Testis (tissue), 3 donors: ENCODE data around the gene ZNF416. TPM values are rescaled to one million over a fixed set of nuclear protein-coding genes. Genes with fewer than 3 reads are reported as not detected.

ENCODE experiments used
- DNase-seq: peaks from one replicate; pipeline ENCODE4 v3.0.0-alpha.2; 2019
- H3K27ac ChIP-seq, 2 donors: fragments of 200-600 bp; sonication (generic); one replicate each; pipeline ENCODE4 v1.5.1; 2019
- H3K27me3 ChIP-seq: fragments of 200-600 bp; sonication (generic); one replicate; pipeline ENCODE4 v1.5.1; 2019
- H3K36me3 ChIP-seq: fragments of 200-600 bp; sonication (generic); one replicate; pipeline ENCODE4 v1.5.1; 2017; ENCODE audit warnings: low read depth; ENCODE audit errors: missing control alignments
- H3K4me1 ChIP-seq: fragments of 200-600 bp; sonication (generic); one replicate; pipeline ENCODE4 v1.5.1; 2019
- H3K4me3 ChIP-seq, 2 donors: fragments of 200-600 bp; sonication (generic); one replicate each; pipeline ENCODE4 v1.5.1; 2017 to 2019
- H3K9me3 ChIP-seq: fragments of 200-600 bp; sonication (generic); one replicate; pipeline ENCODE4 v1.5.1; 2017
- CTCF ChIP-seq, 3 experiments: fragments of 450-650 bp in 2 of 3; fragments of 200-600 bp in 1 of 3; sonication (generic) in 1 of 3; IDR thresholded peaks; one replicate each; pipeline ENCODE4 v1.5.1; 2016 to 2019; ENCODE audit warnings: antibody characterized with exemption in 3 of 3, mild to moderate bottlenecking in 2 of 3, moderate library complexity in 1 of 3
- POLR2A ChIP-seq: fragments of 450-650 bp; IDR thresholded peaks from one replicate; pipeline ENCODE4 v1.6.1; 2017; ENCODE audit warnings: antibody characterized with exemption, mild to moderate bottlenecking, moderate library complexity
- WGBS, 2 donors: methylation state at CpG; one replicate each; pipeline ENCODE4 v1.1.5; 2018; 5-methylcytosine and 5-hydroxymethylcytosine counted together
- intact Hi-C: fragments of 100-400 bp; cut with DNase I; formaldehyde crosslinking; loops from one replicate; pipeline ENCODE4 v1.15.1; 2023; ENCODE audit warnings: low total_unique reads
- polyA plus RNA-seq: library from polyadenylated mRNA; stranded (reverse); fragments of 350-450 nt; fragmentation: Illumina TruSeq; extraction: RNeasy Lipid Tissue Mini Kit (QIAGEN cat#74804); gene quantifications from one replicate; pipeline ENCODE4 v1.2.3, GENCODE V29; 2014; ENCODE audit warnings: low read depth, low replicate concordance; ENCODE audit not compliant: insufficient read depth
- total RNA-seq, 2 donors: library from RNA; depleted of rRNA; stranded (reverse); fragments of >200 nt; gene quantifications; one replicate each; pipeline ENCODE4 v1.2.3, GENCODE V29; 2016

The ZNF416 gene
- total and polyA plus RNA-seq, 3 donors from 2014 or later: 8.7 to 10.9 (median 9.4) TPM

GRCh38 chr19:57560049-57560491 is 18.6 kb downstream of the ZNF416 start:
- no peaks in the 10 kb centered on the region for H3K27me3 ChIP-seq
- WGBS, 2 donors: 22 to 39% methylated on average over 19 to 23 of the region's 23 CpGs
- H3K9me3 ChIP-seq: no peaks in the 10 kb centered on the region
- no peaks in the 10 kb centered on the region for H3K36me3 ChIP-seq
- TF ChIP-seq CTCF (IDR thresholded peaks at IDR 0.05) (no peak), POLR2A (no peak)
- peak overlapping the region; percentile 12 to 45 for H3K27ac ChIP-seq
- H3K4me1 ChIP-seq: peaks cover 9% of the 10 kb centered on the region
- peak overlapping the region; percentile 83 to 92 for H3K4me3 ChIP-seq
- intact Hi-C loops: no loop called here
- no peak for DNase-seq

DNA sequence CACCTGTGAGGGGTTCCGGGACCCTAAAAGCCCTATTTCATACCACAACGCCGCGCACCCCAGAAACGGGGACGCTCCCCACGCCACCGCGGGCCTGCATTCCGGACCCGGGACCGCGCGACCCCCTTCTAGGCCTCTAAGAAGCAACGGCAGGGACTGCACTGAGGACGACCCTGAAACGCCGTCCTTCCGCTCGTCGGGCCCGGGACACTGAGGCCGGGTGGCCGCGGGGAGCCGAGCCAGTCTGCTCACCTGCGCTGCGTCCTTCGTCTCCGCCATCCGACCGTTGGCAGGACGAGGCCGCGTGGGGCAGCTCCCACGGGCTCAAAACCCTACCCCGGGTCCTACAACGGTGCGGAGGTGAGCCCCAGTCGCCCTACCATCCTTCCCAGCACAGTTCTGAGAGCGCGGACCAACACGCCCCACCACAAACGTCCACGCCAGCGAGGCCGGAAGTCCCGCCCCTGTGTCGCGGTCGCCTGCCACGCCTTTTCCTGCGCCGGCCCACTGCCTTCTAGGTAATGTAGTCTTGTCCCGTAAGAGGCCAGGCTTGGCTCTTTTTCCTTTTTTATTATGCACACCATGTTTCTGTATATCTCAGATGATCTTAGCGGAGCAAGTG is 19.2 kb downstream of the ZNF416 start, which contains the start of gene ZNF550:
Gene ZNF550 (minus strand): TSS at position 460 of the 622 bp plus-strand sequence. CDS start 181 bp downstream, at position 279.
- Histone ChIP-seq H3K4me1 (peaks cover 9% of the 10 kb centered on the region), H3K27me3 (no peaks in the 10 kb centered on the region), H3K9me3 (no peaks in the 10 kb centered on the region), H3K36me3 (no peaks in the 10 kb centered on the region), H3K27ac (peak within 1 kb of the TSS; percentile 34 to 45), H3K4me3 (peak within 1 kb of the TSS; percentile 83 to 92)
- intact Hi-C loops: no loop called here
- no peak for TF ChIP-seq CTCF (IDR thresholded peaks at IDR 0.05)
- TF ChIP-seq POLR2A: no peak
- peak; percentile 95 for DNase-seq
- WGBS, 2 donors: 0 to 1% methylated on average over 15 to 53 of the region's 56 CpGs

DNA sequence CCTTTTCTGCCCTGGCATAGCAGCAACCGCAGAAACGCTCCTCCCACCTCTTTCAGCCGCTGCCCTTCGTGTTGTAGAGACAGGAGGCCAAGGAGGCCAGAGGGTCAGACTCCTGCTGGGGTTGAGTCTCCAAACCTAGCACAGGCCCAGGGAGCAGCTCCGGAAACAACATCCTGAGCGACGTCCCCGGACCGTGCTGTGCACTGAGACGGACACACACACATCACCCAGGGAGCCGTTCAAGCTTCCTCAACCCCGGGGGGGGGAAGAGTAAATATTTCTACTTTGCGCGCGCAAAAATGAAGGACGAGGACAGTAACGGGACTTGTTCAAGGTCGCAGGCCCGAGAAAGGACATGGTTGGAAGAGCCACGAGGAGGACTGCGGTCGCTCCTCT is 19.7 kb downstream of the ZNF416 start:
- Histone ChIP-seq H3K36me3 (no peaks in the 10 kb centered on the region), H3K4me3 (peak overlapping the region; percentile 83 to 92), H3K4me1 (peaks cover 9% of the 10 kb centered on the region), H3K9me3 (no peaks in the 10 kb centered on the region), H3K27me3 (no peaks in the 10 kb centered on the region), H3K27ac (peak overlapping the region in 1 of 2 donors; percentile 34)
- WGBS, 2 donors: 0% methylated on average over 14 to 22 of the region's 22 CpGs
- intact Hi-C loops: no loop called here
- TF ChIP-seq CTCF (IDR thresholded peaks at IDR 0.05): no peak
- no peak for TF ChIP-seq POLR2A
- DNase-seq: peak; percentile 31

DNA sequence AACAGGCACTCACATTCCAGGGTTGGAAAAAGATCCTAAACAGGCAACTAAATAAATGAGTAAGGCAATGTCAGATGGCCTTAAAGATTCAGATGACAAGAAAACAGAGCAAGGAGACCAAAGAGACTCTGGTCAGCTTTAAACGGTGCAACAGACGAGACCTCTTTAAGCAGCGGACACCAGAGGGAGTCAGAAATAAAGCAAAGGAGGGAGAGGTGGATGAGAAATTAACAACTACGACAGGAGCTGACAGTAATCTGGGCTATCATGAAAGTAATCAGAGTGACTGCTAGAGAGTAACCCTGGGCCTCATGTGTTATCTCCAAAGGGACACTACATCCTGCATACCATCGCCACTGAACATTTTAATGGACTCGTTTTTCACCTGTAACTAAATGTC is 20.2 kb downstream of the ZNF416 start:
- H3K27ac ChIP-seq: no peak overlapping the region
- DNase-seq: no peak
- WGBS, 2 donors: 20 to 23% methylated on average over 6 of the region's 6 CpGs
- H3K9me3 ChIP-seq: no peaks in the 10 kb centered on the region
- intact Hi-C loops: no loop called here
- peak overlapping the region in 1 of 2 donors; percentile 92 for H3K4me3 ChIP-seq
- no peaks in the 10 kb centered on the region for H3K27me3 ChIP-seq
- TF ChIP-seq CTCF (IDR thresholded peaks at IDR 0.05) (no peak), POLR2A (no peak)
- H3K4me1 ChIP-seq: peaks cover 9% of the 10 kb centered on the region
- H3K36me3 ChIP-seq: no peaks in the 10 kb centered on the region

DNA sequence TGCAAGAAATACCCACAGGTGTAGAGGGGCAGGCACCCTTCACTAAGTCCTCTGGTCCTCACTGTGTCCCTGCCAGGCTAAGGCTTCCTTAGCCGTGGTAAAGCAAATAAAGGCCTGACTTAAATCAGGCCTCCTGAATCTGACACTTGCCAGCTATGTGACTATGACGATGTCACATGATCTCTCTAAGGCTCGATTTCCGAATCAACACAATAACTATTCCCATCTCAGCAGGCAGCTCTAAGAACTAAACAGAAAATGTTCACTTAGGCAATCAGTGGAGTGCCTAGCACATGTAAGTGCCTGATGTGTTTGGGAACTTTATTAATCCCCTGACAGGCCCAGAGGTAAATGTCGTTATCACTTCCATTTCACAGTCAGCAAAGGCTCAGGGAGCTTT is 21.1 kb downstream of the ZNF416 start:
- TF ChIP-seq CTCF (IDR thresholded peaks at IDR 0.05): no peak
- no peak for TF ChIP-seq POLR2A
- no peak for DNase-seq
- Histone ChIP-seq H3K4me3 (no peak overlapping the region), H3K9me3 (no peaks in the 10 kb centered on the region), H3K27me3 (no peaks in the 10 kb centered on the region), H3K4me1 (peaks cover 9% of the 10 kb centered on the region), H3K27ac (no peak overlapping the region), H3K36me3 (no peaks in the 10 kb centered on the region)
- 88 to 89% methylated on average over 5 of the region's 5 CpGs for WGBS, 2 donors
- intact Hi-C loops: no loop called here
